ENCODE data around the gene TRIM16. TPM values are rescaled to one million over a fixed set of nuclear protein-coding genes. Genes with fewer than 3 reads are reported as not detected.
"Not testable (repeated sequence)": the region's sequence is repeated elsewhere in the genome, so short reads cannot be mapped to it uniquely, and the experiment has no call there.

The TRIM16 gene
- total RNA-seq, 1 experiment from 2014 or later: 17.7 TPM

DNA sequence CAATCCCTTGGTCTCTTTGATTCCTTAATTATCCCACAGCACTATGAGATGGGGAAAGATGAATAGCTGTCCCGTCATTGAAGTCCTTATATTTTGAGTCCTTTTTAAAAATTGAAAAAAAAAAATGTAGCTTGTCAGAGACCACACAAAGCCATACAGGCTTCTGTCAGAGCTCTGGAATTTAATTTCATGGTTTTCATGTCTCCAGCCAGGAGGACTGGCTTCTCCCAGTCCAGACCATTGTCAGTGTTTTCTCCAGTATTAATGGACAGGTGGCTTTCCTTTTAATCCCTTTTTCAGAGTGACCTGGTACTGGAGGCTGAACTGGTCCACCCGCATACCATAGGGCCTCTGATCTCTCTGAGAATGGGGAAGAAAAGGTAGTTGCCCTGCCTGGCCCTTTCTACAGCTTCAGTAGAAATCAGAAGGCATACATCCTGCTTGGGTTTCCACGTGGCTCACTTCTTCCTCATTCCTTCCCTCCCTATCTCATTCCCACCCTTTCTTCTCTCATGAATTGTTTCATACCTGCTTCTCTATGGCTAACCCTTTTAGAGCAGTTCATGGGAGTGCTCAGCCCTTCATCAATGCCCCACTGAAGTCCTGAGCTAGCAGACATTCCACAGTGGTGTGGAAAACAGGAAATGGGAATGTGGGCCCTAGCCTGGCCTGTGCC lies 29.1 kb downstream of the TRIM16 start:
- H3K4me3 Mint-ChIP-seq: no peak overlapping the region; a peak in 1 of 5 replicates
- H3K27me3 Mint-ChIP-seq (ENCODE audit: low read depth): peaks cover 1% of the 10 kb centered on the region; the same call in 1 of the 2 replicates
- Histone ChIP-seq H2BK12ac (ENCODE audit: insufficient read length, low read depth, low read length) (no peak overlapping the region), H2BK5ac (ENCODE audit: insufficient read length, low read length) (no peak overlapping the region), H3K4me1 (ENCODE audit: insufficient read depth, low read length) (peaks cover 3% of the 10 kb centered on the region; the same call in 1 of the 2 replicates), H3K56ac (ENCODE audit: insufficient read length, low read depth, low read length) (no peak overlapping the region), H2BK120ac (ENCODE audit: low read depth, low read length, poor library complexity, severe bottlenecking) (no peak overlapping the region), H3K4ac (ENCODE audit: low read depth, low read length) (no peak overlapping the region), H2BK20ac (ENCODE audit: low read depth, low read length, poor library complexity, severe bottlenecking) (no peak overlapping the region), H3K23ac (ENCODE audit: insufficient read length, low read depth, low read length) (no peak overlapping the region), H2BK15ac (ENCODE audit: low read depth, low read length) (no peak overlapping the region), H2AFZ (ENCODE audit: low read length) (no peak overlapping the region), H3K79me1 (ENCODE audit: insufficient read depth, low read depth, low read length, poor library complexity, severe bottlenecking) (no peaks in the 10 kb centered on the region), H4K8ac (replicated peaks; ENCODE audit: insufficient read length, low read depth, low read length) (no peak overlapping the region), H3K27me3 (ENCODE audit: insufficient read depth, low read length) (no peaks in the 10 kb centered on the region), H2AK5ac (ENCODE audit: insufficient read length, low read length) (no peak overlapping the region), H3K27ac (ENCODE audit: insufficient read length, low read depth, low read length) (no peak overlapping the region), H3K9ac (ENCODE audit: extremely low read depth, insufficient read length, low read length) (no peak overlapping the region), H3K4me2 (ENCODE audit: insufficient read depth, insufficient read length, low read length) (no peak overlapping the region), H3K14ac (ENCODE audit: insufficient read depth, low read length) (no peak overlapping the region), H4K91ac (ENCODE audit: insufficient read length, low read depth, low read length) (no peak overlapping the region), H4K20me1 (ENCODE audit: control insufficient read depth, insufficient read depth, insufficient read length) (no peaks in the 10 kb centered on the region), H3K79me2 (ENCODE audit: insufficient read depth, low read length) (no peaks in the 10 kb centered on the region), H3K23me2 (ENCODE audit: insufficient read length, low read depth, low read length, poor library complexity, severe bottlenecking) (no peaks in the 10 kb centered on the region), H3T11ph (ENCODE audit: low read length) (no peak overlapping the region), H4K5ac (ENCODE audit: insufficient read length, low read depth, low read length) (no peak overlapping the region), H3K18ac (ENCODE audit: insufficient read length, low read depth, low read length) (no peak overlapping the region), H3K9me3 (ENCODE audit: control insufficient read depth, low read depth, low read length) (no peaks in the 10 kb centered on the region)
- WGBS (ENCODE audit: extremely low coverage, insufficient read length, low lambda C conversion rate): no CpG with 5 or more reads among the region's 3 CpGs
- no peaks in the 10 kb centered on the region for H3K9me3 Mint-ChIP-seq
- TF ChIP-seq CTCF (conservative IDR thresholded peaks at IDR 0.05): no peak
- peaks cover 3 to 24% (median 19%) of the 10 kb centered on the region in 3 experiments; a peak in 6 of 7 replicates for H3K36me3 Mint-ChIP-seq (ENCODE audit: insufficient read depth in 1 of 3, low read depth in 3 of 3)
- DNase-seq: no peak
- peaks cover 37 to 46% of the 10 kb centered on the region in 2 experiments for H3K4me1 Mint-ChIP-seq
- H3K27ac Mint-ChIP-seq: peak overlapping the region in 2 of 3 experiments; percentile 38 to 77; a peak in 2 of 7 replicates

DNA sequence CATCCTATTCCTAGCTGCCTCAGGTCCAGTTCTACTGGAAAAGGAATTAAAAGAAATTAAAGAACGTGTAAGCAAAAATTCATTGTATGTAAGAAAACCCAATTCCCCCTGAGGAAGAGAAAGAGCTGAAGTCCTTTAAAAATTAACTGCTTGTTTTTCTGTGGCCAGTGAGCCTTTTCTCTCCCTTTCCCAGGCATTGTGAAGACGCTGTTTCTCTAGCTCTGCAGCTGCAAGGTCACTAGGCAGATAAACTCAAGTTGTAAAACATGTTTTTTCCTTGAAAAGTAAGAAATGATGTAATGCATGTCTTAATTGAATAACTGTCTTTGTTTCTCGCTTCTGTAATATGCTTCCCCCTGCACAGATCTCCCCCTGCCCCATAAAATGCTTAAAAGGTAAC lies 29.7 kb downstream of the TRIM16 start:
- not testable (repeated sequence) for H3K9ac ChIP-seq (ENCODE audit: extremely low read depth, insufficient read length, low read length); H3K4ac ChIP-seq (ENCODE audit: low read depth, low read length); DNase-seq; H3T11ph ChIP-seq (ENCODE audit: low read length); H4K91ac ChIP-seq (ENCODE audit: insufficient read length, low read depth, low read length); H4K8ac ChIP-seq (replicated peaks; ENCODE audit: insufficient read length, low read depth, low read length); H2AK5ac ChIP-seq (ENCODE audit: insufficient read length, low read length); H2BK12ac ChIP-seq (ENCODE audit: insufficient read length, low read depth, low read length); H3K79me1 ChIP-seq (ENCODE audit: insufficient read depth, low read depth, low read length, poor library complexity, severe bottlenecking); H4K20me1 ChIP-seq (ENCODE audit: control insufficient read depth, insufficient read depth, insufficient read length); H2AFZ ChIP-seq (ENCODE audit: low read length); H2BK15ac ChIP-seq (ENCODE audit: low read depth, low read length); H3K23me2 ChIP-seq (ENCODE audit: insufficient read length, low read depth, low read length, poor library complexity, severe bottlenecking); H2BK5ac ChIP-seq (ENCODE audit: insufficient read length, low read length); H3K4me3 Mint-ChIP-seq; H3K27me3 Mint-ChIP-seq (ENCODE audit: low read depth); H2BK20ac ChIP-seq (ENCODE audit: low read depth, low read length, poor library complexity, severe bottlenecking); H3K79me2 ChIP-seq (ENCODE audit: insufficient read depth, low read length); H3K27ac ChIP-seq (ENCODE audit: insufficient read length, low read depth, low read length); H3K9me3 Mint-ChIP-seq; H3K14ac ChIP-seq (ENCODE audit: insufficient read depth, low read length); H3K4me2 ChIP-seq (ENCODE audit: insufficient read depth, insufficient read length, low read length); H2BK120ac ChIP-seq (ENCODE audit: low read depth, low read length, poor library complexity, severe bottlenecking); H3K27me3 ChIP-seq (ENCODE audit: insufficient read depth, low read length); H4K5ac ChIP-seq (ENCODE audit: insufficient read length, low read depth, low read length); H3K56ac ChIP-seq (ENCODE audit: insufficient read length, low read depth, low read length); H3K18ac ChIP-seq (ENCODE audit: insufficient read length, low read depth, low read length); H3K23ac ChIP-seq (ENCODE audit: insufficient read length, low read depth, low read length); H3K4me1 ChIP-seq (ENCODE audit: insufficient read depth, low read length); H3K9me3 ChIP-seq (ENCODE audit: control insufficient read depth, low read depth, low read length)
- H3K4me1 Mint-ChIP-seq: peaks cover 33 to 46% of the 10 kb centered on the region in 2 experiments
- peak overlapping the region in 1 of 3 experiments; percentile 30; a peak in 4 of 7 replicates for H3K27ac Mint-ChIP-seq
- peaks cover 3 to 24% (median 18%) of the 10 kb centered on the region in 3 experiments; a peak in 6 of 7 replicates for H3K36me3 Mint-ChIP-seq (ENCODE audit: insufficient read depth in 1 of 3, low read depth in 3 of 3)
- WGBS (ENCODE audit: extremely low coverage, insufficient read length, low lambda C conversion rate): no CpG with 5 or more reads among the region's 3 CpGs
